Measurements from ENCODE around the gene JOSD2.

Gene JOSD2

GRCh38 chr19:50493171-50493570 is 17.8 kb downstream of the JOSD2 start:
- DNase-seq = no peak

GRCh38 chr19:50492303-50493052 is 18.5 kb downstream of the JOSD2 start:
- no peak for DNase-seq

GRCh38 chr19:50490991-50491472 is 20.0 kb downstream of the JOSD2 start:
- DNase-seq = peak in 1 of 2 experiments; percentile 49

GRCh38 chr19:50490411-50490811 is 20.6 kb downstream of the JOSD2 start:
- DNase-seq = no peak

GRCh38 chr19:50489461-50490011 is 21.5 kb downstream of the JOSD2 start:
- DNase-seq = no peak

- no peak for DNase-seq
Observed at GRCh38 chr19:50488389-50489194, 22.4 kb downstream of the JOSD2 start.

- peak; percentile 23 to 49 for DNase-seq
Observed at GRCh38 chr19:50486823-50487515, 24.0 kb downstream of the JOSD2 start.

GRCh38 chr19:50485284-50485955 is 25.6 kb downstream of the JOSD2 start:
- DNase-seq = no peak

GRCh38 chr19:50482916-50483315 is 28.1 kb downstream of the JOSD2 start:
- DNase-seq = no peak

- DNase-seq = no peak
Observed at GRCh38 chr19:50482271-50482855, 28.6 kb downstream of the JOSD2 start.

- DNase-seq = no peak
Observed at GRCh38 chr19:50481351-50482149, 29.4 kb downstream of the JOSD2 start.

GRCh38 chr19:50480281-50481111 is 30.5 kb downstream of the JOSD2 start:
- no peak for DNase-seq

- DNase-seq = no peak
Observed at GRCh38 chr19:50479761-50480251, 31.2 kb downstream of the JOSD2 start.

GRCh38 chr19:50478901-50479715 is 31.9 kb downstream of the JOSD2 start:
- DNase-seq = no peak

- DNase-seq = no peak
Observed at GRCh38 chr19:50477751-50478515, 33.1 kb downstream of the JOSD2 start.

GRCh38 chr19:50476907-50477238 is 34.1 kb downstream of the JOSD2 start:
- no peak for DNase-seq

GRCh38 chr19:50476224-50476906 is 34.6 kb downstream of the JOSD2 start, which contains the start of the genes EMC10 and GARIN5A:
Gene EMC10 (plus strand): TSS chr19:50476507. CDS start chr19:50476545, 38 bp downstream.
Gene GARIN5A (minus strand): TSS chr19:50476848. CDS start chr19:50476388, 460 bp downstream.
- peak; percentile 65 to 83 for DNase-seq
